Effector memory CD8-positive, alpha-beta T cell (primary cell): ENCODE data around the gene JAKMIP3.

Experiments used
- ATAC-seq: fragments of 150-1000 bp; cut with Tn5 transposase; replicated peaks from 2 replicates; pipeline ENCODE4 v1.10.0; 2021; ENCODE audit warnings: mild to moderate bottlenecking, moderate library complexity
- DNase-seq, 3 experiments: peaks; one replicate each; pipeline ENCODE4 v3.0.0; 2021
- H3K27ac Mint-ChIP-seq, 2 donors: one replicate each; pipeline ENCODE4 v1.8.0; 2022; ENCODE audit warnings: mild to moderate bottlenecking in 2 of 2, mixed read lengths in 2 of 2, moderate library complexity in 2 of 2
- H3K27me3 Mint-ChIP-seq, 2 donors: one replicate each; pipeline ENCODE4 v1.8.0; 2022; ENCODE audit warnings: mixed read lengths in 2 of 2
- H3K36me3 Mint-ChIP-seq: one replicate; pipeline ENCODE4 v1.8.0; 2022; ENCODE audit warnings: mild to moderate bottlenecking, moderate library complexity, mixed read lengths; ENCODE audit not compliant: insufficient read depth
- H3K4me1 Mint-ChIP-seq, 2 donors: one replicate each; pipeline ENCODE4 v1.8.0; 2022; ENCODE audit warnings: low read depth in 2 of 2, mixed read lengths in 2 of 2
- H3K4me3 Mint-ChIP-seq, 2 donors: one replicate each; pipeline ENCODE4 v1.8.0; 2022; ENCODE audit warnings: mild to moderate bottlenecking in 2 of 2, mixed read lengths in 2 of 2, moderate library complexity in 2 of 2
- H3K9me3 Mint-ChIP-seq, 2 donors: one replicate each; pipeline ENCODE4 v1.8.0; 2022; ENCODE audit warnings: mixed read lengths in 2 of 2

Gene JAKMIP3

GRCh38 chr10:132100556-132101349 is 35.0 kb downstream of the JAKMIP3 start:
- DNase-seq (no peak), ATAC-seq (no peak)
- H3K4me3 Mint-ChIP-seq: no peak overlapping the region
- H3K27me3 Mint-ChIP-seq: peaks cover 32 to 82% of the 10 kb centered on the region in 2 donors
- no peak overlapping the region for H3K27ac Mint-ChIP-seq
- H3K36me3 Mint-ChIP-seq: no peaks in the 10 kb centered on the region
- no peaks in the 10 kb centered on the region for H3K9me3 Mint-ChIP-seq
- no peaks in the 10 kb centered on the region for H3K4me1 Mint-ChIP-seq

GRCh38 chr10:132101529-132101928 is 35.8 kb downstream of the JAKMIP3 start:
- Mint-ChIP-seq H3K36me3 (no peaks in the 10 kb centered on the region), H3K27me3 (peaks cover 30 to 75% of the 10 kb centered on the region in 2 donors), H3K9me3 (no peaks in the 10 kb centered on the region), H3K4me1 (no peaks in the 10 kb centered on the region), H3K27ac (no peak overlapping the region), H3K4me3 (no peak overlapping the region)
- DNase-seq (no peak), ATAC-seq (no peak)

- DNase-seq: no peak
- Mint-ChIP-seq H3K27ac (no peak overlapping the region), H3K4me1 (no peaks in the 10 kb centered on the region), H3K27me3 (peaks cover 24 to 68% of the 10 kb centered on the region in 2 donors), H3K36me3 (no peaks in the 10 kb centered on the region), H3K9me3 (no peaks in the 10 kb centered on the region), H3K4me3 (no peak overlapping the region)
- ATAC-seq: no peak
Observed at GRCh38 chr10:132102071-132102716, 36.4 kb downstream of the JAKMIP3 start.

GRCh38 chr10:132102717-132103110 is 37.0 kb downstream of the JAKMIP3 start:
- Mint-ChIP-seq H3K4me1 (no peaks in the 10 kb centered on the region), H3K9me3 (no peaks in the 10 kb centered on the region), H3K27me3 (peaks cover 24 to 64% of the 10 kb centered on the region in 2 donors), H3K4me3 (no peak overlapping the region), H3K27ac (no peak overlapping the region), H3K36me3 (no peaks in the 10 kb centered on the region)
- DNase-seq (no peak), ATAC-seq (no peak)

GRCh38 chr10:132103116-132103910 is 37.6 kb downstream of the JAKMIP3 start:
- Mint-ChIP-seq H3K36me3 (no peaks in the 10 kb centered on the region), H3K4me1 (no peaks in the 10 kb centered on the region), H3K4me3 (no peak overlapping the region), H3K9me3 (no peaks in the 10 kb centered on the region), H3K27me3 (peaks cover 19 to 58% of the 10 kb centered on the region in 2 donors), H3K27ac (no peak overlapping the region)
- DNase-seq (no peak), ATAC-seq (no peak)

- H3K9me3 Mint-ChIP-seq: no peaks in the 10 kb centered on the region
- no peak for DNase-seq
- no peaks in the 10 kb centered on the region for H3K36me3 Mint-ChIP-seq
- no peak overlapping the region for H3K27ac Mint-ChIP-seq
- H3K4me3 Mint-ChIP-seq: no peak overlapping the region
- no peak for ATAC-seq
- H3K4me1 Mint-ChIP-seq: no peaks in the 10 kb centered on the region
- H3K27me3 Mint-ChIP-seq: peaks cover 19 to 50% of the 10 kb centered on the region in 2 donors
Observed at GRCh38 chr10:132104062-132104461, 38.3 kb downstream of the JAKMIP3 start.

GRCh38 chr10:132104471-132105301 is 38.9 kb downstream of the JAKMIP3 start:
- no peaks in the 10 kb centered on the region for H3K4me1 Mint-ChIP-seq
- no peak for ATAC-seq

GRCh38 chr10:132105302-132105995 is 39.7 kb downstream of the JAKMIP3 start:
- Mint-ChIP-seq H3K36me3 (no peaks in the 10 kb centered on the region), H3K27me3 (peaks cover 19 to 52% of the 10 kb centered on the region in 2 donors), H3K9me3 (no peaks in the 10 kb centered on the region), H3K4me3 (no peak overlapping the region), H3K27ac (no peak overlapping the region), H3K4me1 (no peaks in the 10 kb centered on the region)
- DNase-seq (no peak), ATAC-seq (no peak)

More at GRCh38 chr10:132104471-132105301, 38.9 kb downstream of the JAKMIP3 start:
- Mint-ChIP-seq H3K36me3 (no peaks in the 10 kb centered on the region), H3K27ac (no peak overlapping the region), H3K9me3 (no peaks in the 10 kb centered on the region), H3K4me3 (no peak overlapping the region), H3K27me3 (peaks cover 19 to 52% of the 10 kb centered on the region in 2 donors)
- DNase-seq: no peak

- Mint-ChIP-seq H3K36me3 (no peaks in the 10 kb centered on the region), H3K9me3 (no peaks in the 10 kb centered on the region), H3K4me1 (no peaks in the 10 kb centered on the region), H3K27ac (no peak overlapping the region), H3K27me3 (peaks cover 18 to 52% of the 10 kb centered on the region in 2 donors), H3K4me3 (no peak overlapping the region)
- DNase-seq (no peak), ATAC-seq (no peak)
Observed at GRCh38 chr10:132106431-132106830, 40.7 kb downstream of the JAKMIP3 start.

GRCh38 chr10:132107186-132107948 is 41.6 kb downstream of the JAKMIP3 start:
- DNase-seq (no peak), ATAC-seq (no peak)
- Mint-ChIP-seq H3K27ac (no peak overlapping the region), H3K36me3 (no peaks in the 10 kb centered on the region), H3K27me3 (peaks cover 16 to 52% of the 10 kb centered on the region in 2 donors), H3K4me1 (no peaks in the 10 kb centered on the region), H3K4me3 (no peak overlapping the region), H3K9me3 (no peaks in the 10 kb centered on the region)

- ATAC-seq (no peak), DNase-seq (no peak)
- Mint-ChIP-seq H3K4me1 (no peaks in the 10 kb centered on the region), H3K4me3 (no peak overlapping the region), H3K27me3 (peaks cover 12 to 48% of the 10 kb centered on the region in 2 donors), H3K36me3 (peaks cover 4% of the 10 kb centered on the region), H3K27ac (no peak overlapping the region), H3K9me3 (no peaks in the 10 kb centered on the region)
Observed at GRCh38 chr10:132107949-132108877, 42.5 kb downstream of the JAKMIP3 start.
